ENCODE results near the gene KRT28. TPM values are rescaled to one million over a fixed set of nuclear protein-coding genes. Genes with fewer than 3 reads are reported as not detected.
A peak's percentile ranks its signal among the peaks of the same experiment; 100 is the strongest.

Gene KRT28
- total and polyA plus RNA-seq, 9 donors, result not detected

DNA sequence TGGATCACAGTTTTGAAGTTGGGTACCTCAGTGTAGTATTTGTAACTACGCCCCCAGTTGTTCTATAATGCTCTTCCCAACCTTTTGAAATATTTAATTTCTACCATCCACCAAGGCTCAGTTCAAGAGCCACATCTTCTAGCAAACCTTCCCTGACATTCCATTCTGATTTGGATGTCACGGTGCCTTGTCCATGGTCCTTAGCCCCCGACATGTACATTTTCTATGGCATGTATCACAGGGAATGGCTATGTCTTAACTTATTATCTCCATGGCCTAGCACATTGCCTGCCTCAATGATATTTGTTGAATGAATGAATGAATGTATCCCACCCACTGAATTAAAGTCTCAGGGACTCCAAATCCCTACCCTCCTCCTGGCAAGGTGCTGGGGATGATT lies 6.4 kb upstream of the KRT28 start:
- Histone ChIP-seq H3K9me3 (replicated peaks; ENCODE audit: control insufficient read depth, low read depth, low read length) (no peaks in the 10 kb centered on the region), H3K36me3 (ENCODE audit: control insufficient read depth, insufficient read depth, low read length) (no peaks in the 10 kb centered on the region), H3K27ac (ENCODE audit: low read length) (no peak overlapping the region), H3K4me1 (ENCODE audit: control insufficient read depth, insufficient read depth, low read length) (no peaks in the 10 kb centered on the region), H3K27me3 (ENCODE audit: control insufficient read depth, insufficient read depth, low read length) (peaks cover 23% of the 10 kb centered on the region), H3K4me3 (ENCODE audit: low read length) (no peak overlapping the region)
- no peak for DNase-seq
- WGBS (ENCODE audit: insufficient coverage), result 60% methylated on average over 1 of the region's 3 CpGs

DNA sequence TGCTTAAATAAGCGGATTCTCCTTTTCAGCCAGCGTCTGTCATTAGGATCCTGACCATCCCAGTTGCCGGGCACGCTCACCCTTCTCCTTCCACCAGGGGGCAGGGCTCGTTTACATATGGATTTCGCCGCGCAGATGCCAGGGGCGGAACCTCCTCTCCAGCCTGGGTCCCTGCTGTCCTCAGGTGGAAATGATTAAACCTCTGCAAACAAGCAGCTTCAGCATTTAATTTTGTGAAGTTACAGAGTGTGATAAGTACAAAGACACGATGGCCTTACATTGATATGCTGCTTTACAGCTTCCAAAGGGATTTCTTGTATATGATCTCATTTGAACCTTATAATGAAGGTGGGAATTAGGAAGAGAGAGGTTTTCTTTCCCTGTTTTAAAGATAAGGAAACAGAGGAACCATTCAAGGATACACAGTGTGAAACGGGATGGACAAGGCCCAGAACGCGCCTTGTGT lies 3.9 kb upstream of the KRT28 start:
- Histone ChIP-seq H3K4me3 (ENCODE audit: low read length) (no peak overlapping the region), H3K9me3 (replicated peaks; ENCODE audit: control insufficient read depth, low read depth, low read length) (no peaks in the 10 kb centered on the region), H3K36me3 (ENCODE audit: control insufficient read depth, insufficient read depth, low read length) (no peaks in the 10 kb centered on the region), H3K27me3 (ENCODE audit: control insufficient read depth, insufficient read depth, low read length) (peaks cover 27% of the 10 kb centered on the region), H3K4me1 (ENCODE audit: control insufficient read depth, insufficient read depth, low read length) (no peaks in the 10 kb centered on the region), H3K27ac (ENCODE audit: low read length) (no peak overlapping the region)
- DNase-seq, result peak; percentile 72
- WGBS (ENCODE audit: insufficient coverage), result no CpG with 5 or more reads among the region's 13 CpGs

DNA sequence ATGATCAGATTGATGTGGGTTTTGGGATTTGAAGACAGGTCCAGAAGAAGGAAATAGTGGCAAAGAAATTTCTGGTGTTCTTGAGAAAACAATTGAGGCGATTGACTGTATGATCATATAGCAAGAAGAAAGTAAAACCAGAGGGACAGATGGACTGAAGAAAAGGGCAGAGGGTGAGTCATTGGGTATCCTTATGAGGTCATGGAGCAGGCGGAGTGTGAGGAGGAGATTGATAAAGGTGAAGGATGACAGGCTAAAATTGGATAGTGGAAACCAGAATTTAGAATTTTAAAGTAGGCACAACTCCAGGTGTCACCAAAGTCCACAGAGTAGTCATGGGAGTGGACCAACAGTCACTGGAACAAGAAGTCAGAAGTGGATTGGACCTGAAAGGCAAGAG lies 1.4 kb upstream of the KRT28 start:
- 58% methylated on average over 2 of the region's 2 CpGs for WGBS (ENCODE audit: insufficient coverage)
- no peaks in the 10 kb centered on the region for H3K36me3 ChIP-seq (ENCODE audit: control insufficient read depth, insufficient read depth, low read length)
- H3K9me3 ChIP-seq (replicated peaks; ENCODE audit: control insufficient read depth, low read depth, low read length), result no peaks in the 10 kb centered on the region
- no peaks in the 10 kb centered on the region for H3K4me1 ChIP-seq (ENCODE audit: control insufficient read depth, insufficient read depth, low read length)
- DNase-seq, result no peak
- H3K27me3 ChIP-seq (ENCODE audit: control insufficient read depth, insufficient read depth, low read length), result peaks cover 26% of the 10 kb centered on the region
- no peak overlapping the region for H3K4me3 ChIP-seq (ENCODE audit: low read length)
- H3K27ac ChIP-seq (ENCODE audit: low read length), result no peak overlapping the region

DNA sequence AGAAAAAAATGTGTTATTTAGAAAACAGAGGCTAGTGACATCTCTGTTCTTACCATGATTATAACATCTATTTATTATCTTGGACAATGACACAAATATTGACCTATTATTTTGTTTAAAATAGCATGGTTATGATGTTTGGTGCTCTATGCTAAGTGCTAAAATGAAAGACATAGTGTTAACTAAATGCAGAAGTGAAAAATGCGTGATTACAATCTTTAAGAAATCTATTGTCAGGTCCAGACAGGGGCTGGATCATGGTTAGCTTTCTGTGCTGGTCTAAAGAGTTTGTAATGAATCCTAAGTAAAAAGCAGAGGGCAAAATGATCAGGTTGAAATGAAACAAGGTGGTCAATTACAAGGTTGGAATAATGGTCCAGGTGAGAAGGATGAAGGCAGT lies 622 bp upstream of the KRT28 start:
- Histone ChIP-seq H3K36me3 (ENCODE audit: control insufficient read depth, insufficient read depth, low read length) (no peaks in the 10 kb centered on the region), H3K4me3 (ENCODE audit: low read length) (no peak overlapping the region), H3K27me3 (ENCODE audit: control insufficient read depth, insufficient read depth, low read length) (peaks cover 22% of the 10 kb centered on the region), H3K27ac (ENCODE audit: low read length) (no peak overlapping the region), H3K9me3 (replicated peaks; ENCODE audit: control insufficient read depth, low read depth, low read length) (no peaks in the 10 kb centered on the region), H3K4me1 (ENCODE audit: control insufficient read depth, insufficient read depth, low read length) (no peaks in the 10 kb centered on the region)
- 61% methylated on average over 1 of the region's 1 CpG for WGBS (ENCODE audit: insufficient coverage)
- no peak for DNase-seq

DNA sequence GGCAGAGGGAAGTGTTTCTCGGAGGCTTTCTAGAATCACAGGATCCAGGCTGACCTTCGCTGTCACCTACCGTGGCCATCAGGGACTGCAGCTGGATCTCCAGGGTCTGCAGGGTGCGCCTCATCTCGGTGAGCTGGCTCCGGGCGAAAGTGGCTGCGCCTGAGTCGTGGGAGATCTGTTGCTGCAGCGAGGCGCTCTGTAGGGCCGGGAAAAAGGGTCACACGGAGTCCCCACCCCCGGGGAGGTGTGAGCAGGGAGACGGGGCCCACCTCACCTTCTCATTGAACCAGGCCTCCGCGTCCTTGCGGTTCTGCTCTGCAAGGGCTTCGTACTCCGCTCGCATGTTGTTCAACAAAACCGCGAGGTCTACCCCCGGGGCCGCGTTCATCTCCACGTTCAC lies 2.9 kb downstream of the KRT28 start:
- peaks cover 17% of the 10 kb centered on the region for H3K27me3 ChIP-seq (ENCODE audit: control insufficient read depth, insufficient read depth, low read length)
- H3K36me3 ChIP-seq (ENCODE audit: control insufficient read depth, insufficient read depth, low read length), result no peaks in the 10 kb centered on the region
- WGBS (ENCODE audit: insufficient coverage), result 59% methylated on average over 20 of the region's 27 CpGs
- H3K27ac ChIP-seq (ENCODE audit: low read length), result no peak overlapping the region
- peaks cover 5% of the 10 kb centered on the region for H3K4me1 ChIP-seq (ENCODE audit: control insufficient read depth, insufficient read depth, low read length)
- no peak overlapping the region for H3K4me3 ChIP-seq (ENCODE audit: low read length)
- H3K9me3 ChIP-seq (replicated peaks; ENCODE audit: control insufficient read depth, low read depth, low read length), result no peaks in the 10 kb centered on the region
- no peak for DNase-seq

DNA sequence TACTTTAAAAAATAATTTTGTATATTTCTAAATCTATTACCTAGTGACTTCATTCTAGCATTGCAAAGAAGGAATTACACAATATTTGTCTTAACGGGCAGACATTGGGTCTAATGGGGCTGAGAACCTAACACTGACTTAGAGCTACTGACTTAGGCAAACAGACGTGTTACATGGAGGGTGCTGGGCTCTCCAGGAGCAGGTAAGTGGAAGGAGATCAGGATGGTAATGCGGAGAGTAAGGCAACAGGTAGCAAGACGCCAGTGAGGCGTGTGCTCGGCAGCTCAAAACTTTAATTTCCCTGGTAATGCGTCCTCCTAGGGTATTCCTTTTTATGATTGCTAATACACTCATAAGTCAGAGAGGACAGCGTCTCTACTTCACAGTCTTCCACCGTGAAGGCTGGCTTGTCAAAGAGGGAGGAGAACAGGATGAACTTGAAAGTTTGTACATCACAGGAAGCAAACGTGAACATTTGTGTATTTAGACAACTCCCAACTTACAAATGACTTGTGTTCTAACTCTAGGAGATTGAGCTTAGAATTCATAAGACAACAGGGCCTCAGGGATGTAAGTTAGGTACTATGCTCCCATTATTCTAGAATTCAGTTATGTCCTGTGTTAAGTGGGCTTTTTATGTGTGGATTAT lies 4.6 kb downstream of the KRT28 start:
- WGBS (ENCODE audit: insufficient coverage), result 68% methylated on average over 3 of the region's 10 CpGs
- DNase-seq, result no peak
- no peaks in the 10 kb centered on the region for H3K36me3 ChIP-seq (ENCODE audit: control insufficient read depth, insufficient read depth, low read length)
- H3K4me3 ChIP-seq (ENCODE audit: low read length), result no peak overlapping the region
- H3K9me3 ChIP-seq (replicated peaks; ENCODE audit: control insufficient read depth, low read depth, low read length), result no peaks in the 10 kb centered on the region
- H3K4me1 ChIP-seq (ENCODE audit: control insufficient read depth, insufficient read depth, low read length), result peaks cover 5% of the 10 kb centered on the region
- H3K27me3 ChIP-seq (ENCODE audit: control insufficient read depth, insufficient read depth, low read length), result peaks cover 17% of the 10 kb centered on the region
- H3K27ac ChIP-seq (ENCODE audit: low read length), result no peak overlapping the region

DNA sequence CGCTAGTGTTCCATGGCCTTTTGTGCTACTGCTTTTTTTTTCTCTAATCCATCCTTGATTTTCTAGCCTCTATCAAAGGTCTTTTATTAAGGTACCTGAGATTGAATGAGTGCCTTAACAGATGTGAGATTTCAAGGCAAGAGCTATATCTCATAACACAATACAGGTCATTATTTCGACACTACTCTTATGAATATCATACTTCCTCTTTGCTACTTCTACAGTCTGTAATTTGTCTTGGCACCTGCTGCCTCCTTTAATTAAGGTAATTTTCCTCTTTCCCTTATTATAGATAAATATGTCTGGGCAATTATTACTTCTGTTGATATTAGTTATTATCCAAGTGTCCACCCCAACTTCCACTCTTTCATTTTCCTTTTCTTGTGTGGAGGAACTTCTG lies 5.3 kb downstream of the KRT28 start:
- H3K4me1 ChIP-seq (ENCODE audit: control insufficient read depth, insufficient read depth, low read length), result peaks cover 5% of the 10 kb centered on the region
- no peaks in the 10 kb centered on the region for H3K36me3 ChIP-seq (ENCODE audit: control insufficient read depth, insufficient read depth, low read length)
- H3K27me3 ChIP-seq (ENCODE audit: control insufficient read depth, insufficient read depth, low read length), result peaks cover 14% of the 10 kb centered on the region
- H3K27ac ChIP-seq (ENCODE audit: low read length), result no peak overlapping the region
- no peaks in the 10 kb centered on the region for H3K9me3 ChIP-seq (replicated peaks; ENCODE audit: control insufficient read depth, low read depth, low read length)
- no peak overlapping the region for H3K4me3 ChIP-seq (ENCODE audit: low read length)
- no peak for DNase-seq
- no CpG with 5 or more reads among the region's 2 CpGs for WGBS (ENCODE audit: insufficient coverage)

DNA sequence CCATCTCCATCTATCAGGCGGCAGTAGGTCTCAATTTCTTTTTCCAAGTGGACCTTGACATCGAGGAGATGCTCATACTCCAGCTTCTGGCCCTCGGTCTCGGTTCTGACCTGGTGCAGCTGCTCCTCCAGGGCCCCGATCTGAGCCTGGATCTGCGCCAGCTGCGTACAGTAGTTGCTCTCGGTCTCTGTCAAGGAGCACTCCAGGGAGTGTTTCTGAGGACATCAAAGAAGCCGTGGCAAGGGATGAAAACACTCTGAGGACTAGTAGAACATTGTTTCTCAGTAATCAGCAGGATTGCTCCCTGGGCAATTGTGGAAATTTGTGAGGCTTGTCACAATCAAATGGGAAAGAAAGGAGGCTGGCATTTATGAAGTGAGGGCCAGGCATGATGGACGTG lies 5.9 kb downstream of the KRT28 start:
- Histone ChIP-seq H3K4me1 (ENCODE audit: control insufficient read depth, insufficient read depth, low read length) (peaks cover 5% of the 10 kb centered on the region), H3K27ac (ENCODE audit: low read length) (no peak overlapping the region), H3K27me3 (ENCODE audit: control insufficient read depth, insufficient read depth, low read length) (peaks cover 13% of the 10 kb centered on the region), H3K4me3 (ENCODE audit: low read length) (no peak overlapping the region), H3K9me3 (replicated peaks; ENCODE audit: control insufficient read depth, low read depth, low read length) (no peaks in the 10 kb centered on the region), H3K36me3 (ENCODE audit: control insufficient read depth, insufficient read depth, low read length) (no peaks in the 10 kb centered on the region)
- WGBS (ENCODE audit: insufficient coverage), result 36% methylated on average over 8 of the region's 10 CpGs
- DNase-seq, result no peak

DNA sequence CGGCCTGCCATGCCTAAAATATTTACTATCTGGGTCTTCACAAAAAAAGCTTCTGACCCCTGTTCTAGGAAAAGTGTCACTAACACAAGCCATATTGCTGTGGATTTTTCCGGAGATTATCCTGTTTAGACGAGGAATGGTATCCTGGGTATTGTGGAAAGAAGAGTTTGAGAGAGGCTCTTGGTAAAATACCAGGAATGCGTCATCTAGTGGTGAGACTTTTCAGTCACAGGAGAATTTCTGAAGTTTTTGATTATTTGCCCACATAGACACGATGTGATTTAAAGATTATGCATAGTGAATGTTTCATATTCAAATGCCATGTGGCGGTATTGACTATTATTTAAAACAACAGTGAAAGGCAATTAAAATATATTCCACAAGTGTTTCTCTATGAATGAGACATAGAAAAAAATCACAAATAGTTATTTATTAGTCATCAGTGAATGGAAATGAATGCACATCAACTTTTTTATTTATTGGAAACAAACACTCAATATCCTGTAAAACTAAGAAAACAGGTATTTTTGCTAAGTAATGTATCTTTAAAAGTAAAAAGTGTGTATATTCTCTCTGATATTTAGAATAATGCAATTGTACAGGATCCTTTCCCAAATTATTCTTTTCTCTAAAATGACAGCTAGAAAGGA lies 7.8 kb downstream of the KRT28 start:
- Histone ChIP-seq H3K9me3 (replicated peaks; ENCODE audit: control insufficient read depth, low read depth, low read length) (no peaks in the 10 kb centered on the region), H3K27me3 (ENCODE audit: control insufficient read depth, insufficient read depth, low read length) (peaks cover 9% of the 10 kb centered on the region), H3K4me1 (ENCODE audit: control insufficient read depth, insufficient read depth, low read length) (peaks cover 5% of the 10 kb centered on the region), H3K4me3 (ENCODE audit: low read length) (no peak overlapping the region), H3K27ac (ENCODE audit: low read length) (no peak overlapping the region), H3K36me3 (ENCODE audit: control insufficient read depth, insufficient read depth, low read length) (no peaks in the 10 kb centered on the region)
- no CpG with 5 or more reads among the region's 6 CpGs for WGBS (ENCODE audit: insufficient coverage)
- peak; percentile 88 for DNase-seq

DNA sequence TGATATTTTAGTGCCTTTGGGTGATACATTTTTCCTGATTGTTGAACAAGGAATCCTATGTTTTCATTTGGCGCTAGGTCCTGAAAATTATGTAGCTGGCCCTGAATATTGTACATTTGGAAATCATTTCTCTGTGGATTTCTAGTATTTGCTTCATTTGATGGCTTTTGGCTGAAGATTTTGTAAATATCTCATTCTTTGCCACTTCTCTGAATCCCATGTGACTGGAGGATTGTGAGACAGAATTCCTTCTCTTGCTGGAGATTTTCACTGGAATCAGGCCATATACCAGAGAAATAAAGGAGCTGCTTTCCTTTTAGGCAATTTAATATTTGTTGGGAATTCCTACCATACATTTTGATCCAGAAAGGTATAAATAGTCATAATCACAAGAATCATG lies 8.6 kb downstream of the KRT28 start:
- Histone ChIP-seq H3K9me3 (replicated peaks; ENCODE audit: control insufficient read depth, low read depth, low read length) (no peaks in the 10 kb centered on the region), H3K27me3 (ENCODE audit: control insufficient read depth, insufficient read depth, low read length) (peaks cover 4% of the 10 kb centered on the region), H3K27ac (ENCODE audit: low read length) (peak overlapping the region; percentile 23), H3K36me3 (ENCODE audit: control insufficient read depth, insufficient read depth, low read length) (no peaks in the 10 kb centered on the region), H3K4me3 (ENCODE audit: low read length) (no peak overlapping the region), H3K4me1 (ENCODE audit: control insufficient read depth, insufficient read depth, low read length) (peaks cover 5% of the 10 kb centered on the region)
- WGBS (ENCODE audit: insufficient coverage), result no CpG with 5 or more reads among the region's 1 CpG
- peak; percentile 80 for DNase-seq
